Motor neuron (in vitro differentiated cells): Measurements from ENCODE around the gene UBE2QL1. TPM values are rescaled to one million over a fixed set of nuclear protein-coding genes. Genes with fewer than 3 reads are reported as not detected.

Experiments
- ATAC-seq, 8 experiments: fragments of 200-7000 bp; cut with Tn5 transposase; replicated peaks in 6 of 8; 2 replicates each; pipeline ENCODE4 v1.8.0; 2021; ENCODE audit warnings: mild to moderate bottlenecking in 8 of 8, moderate library complexity in 8 of 8
- H3K27ac ChIP-seq, 2 donors: fragments of 250-450 bp; sonication (Bioruptor Pico); 2 replicates each; pipeline ENCODE4 v1.9.0; 2021; ENCODE audit warnings: antibody characterized with exemption in 2 of 2, mild to moderate bottlenecking in 2 of 2, moderate library complexity in 1 of 2
- H3K4me1 ChIP-seq, 2 donors: fragments of 250-450 bp; sonication (Bioruptor Pico); replicated peaks in 1 of 2; 2 replicates each; pipeline ENCODE4 v1.6.1; 2021; ENCODE audit warnings: antibody characterized with exemption in 2 of 2, mild to moderate bottlenecking in 2 of 2, moderate library complexity in 1 of 2
- H3K4me3 ChIP-seq, 5 donors: fragments of 250-450 bp; sonication (Bioruptor Pico); 2 replicates each; pipeline ENCODE4 v1.9.0; 2021; ENCODE audit warnings: antibody characterized with exemption in 5 of 5, mild to moderate bottlenecking in 5 of 5, moderate library complexity in 4 of 5
- WGBS, 10 experiments: fragments of 450-650 bp; shearing (Covaris generic); methylation state at CpG; one replicate each; pipeline ENCODE4 v1.0.0; 2022; 5-methylcytosine and 5-hydroxymethylcytosine counted together
- in situ Hi-C, 9 experiments: fragments of 400-800 bp; cut with MboI; loops; one replicate each; pipeline ENCODE4 v1.15.0; 2021; ENCODE audit warnings: low sequenced_read_pairs in 9 of 9, low pct_unique_long_range_greater_than_20kb in 2 of 9; ENCODE audit not compliant: unreplicated experiment in 9 of 9
- total RNA-seq, 8 experiments: library from RNA; unstranded; fragments of 300-600 nt; gene quantifications; 2 replicates each; pipeline versions ENCODE4 v1.2.3 to v1.2.4, GENCODE V29; 2022

Gene UBE2QL1
- total RNA-seq, 8 experiments from 2014 or later: 0.28 to 45.4 (median 26.5) TPM; not detected in 2

- Histone ChIP-seq H3K4me3 (no peak overlapping the region), H3K27ac (no peak overlapping the region), H3K4me1 (peaks cover 10 to 31% of the 10 kb centered on the region in 2 donors)
- in situ Hi-C loops: loop anchor here in 1 of 9 experiments (25.0 kb wide), 1 partner anchor 977 kb away; no protein-coding TSS in a partner anchor
- WGBS, 10 experiments: 40 to 92% (median 78%) methylated on average over 1 to 5 of the region's 6 CpGs; no CpG with 5 or more reads in 4 of the 10 experiments
- no peak for ATAC-seq
Observed at GRCh38 chr5:6464441-6464840, 15.8 kb downstream of the UBE2QL1 start.

- ATAC-seq: no peak
- H3K27ac ChIP-seq: no peak overlapping the region
- 70 to 100% (median 87%) methylated on average over 1 to 3 of the region's 28 CpGs; no CpG with 5 or more reads in 3 of the 10 experiments for WGBS, 10 experiments
Observed at GRCh38 chr5:6465831-6466790, 17.5 kb downstream of the UBE2QL1 start.

GRCh38 chr5:6466975-6467567, 18.4 kb downstream of the UBE2QL1 start:
- peaks cover 6 to 26% of the 10 kb centered on the region in 2 donors for H3K4me1 ChIP-seq
- no peak overlapping the region for H3K4me3 ChIP-seq
- ATAC-seq: peak in 3 of 8 experiments; percentile 25 to 54 (median 43)
- 31 to 58% (median 43%) methylated on average over 1 to 5 of the region's 5 CpGs; no CpG with 5 or more reads in 3 of the 10 experiments for WGBS, 10 experiments
- in situ Hi-C loops: loop anchor here in 1 of 9 experiments (25.0 kb wide), 1 partner anchor 980 kb away; no protein-coding TSS in a partner anchor
- no peak overlapping the region for H3K27ac ChIP-seq

More at GRCh38 chr5:6465831-6466790, 17.5 kb downstream of the UBE2QL1 start:
- Histone ChIP-seq H3K4me1 (peaks cover 6 to 26% of the 10 kb centered on the region in 2 donors), H3K4me3 (no peak overlapping the region)
- in situ Hi-C loops: loop anchor here in 1 of 9 experiments (25.0 kb wide), 1 partner anchor 979 kb away; no protein-coding TSS in a partner anchor

GRCh38 chr5:6467591-6467990, 18.9 kb downstream of the UBE2QL1 start:
- peak in 3 of 8 experiments; percentile 13 to 31 (median 29) for ATAC-seq
- no peak overlapping the region for H3K4me3 ChIP-seq
- 40 to 98% (median 81%) methylated on average over 2 to 4 of the region's 10 CpGs; no CpG with 5 or more reads in 1 of the 10 experiments for WGBS, 10 experiments
- H3K27ac ChIP-seq: no peak overlapping the region
- peaks cover 6 to 26% of the 10 kb centered on the region in 2 donors for H3K4me1 ChIP-seq
- in situ Hi-C loops: loop anchor here in 1 of 9 experiments (25.0 kb wide), 1 partner anchor 980 kb away; no protein-coding TSS in a partner anchor

- Histone ChIP-seq H3K27ac (no peak overlapping the region), H3K4me1 (peaks cover 6 to 26% of the 10 kb centered on the region in 2 donors), H3K4me3 (no peak overlapping the region)
- in situ Hi-C loops: loop anchor here in 1 of 9 experiments (25.0 kb wide), 1 partner anchor 981 kb away; no protein-coding TSS in a partner anchor
- 10 to 88% (median 44%) methylated on average over 1 to 10 of the region's 11 CpGs; no CpG with 5 or more reads in 1 of the 10 experiments for WGBS, 10 experiments
- peak in 5 of 8 experiments; percentile 40 to 83 (median 76) for ATAC-seq
Observed at GRCh38 chr5:6468104-6468503, 19.4 kb downstream of the UBE2QL1 start.

- in situ Hi-C loops: loop anchor here in 1 of 9 experiments (25.0 kb wide), 1 partner anchor 982 kb away; no protein-coding TSS in a partner anchor
- peaks cover 6 to 26% of the 10 kb centered on the region in 2 donors for H3K4me1 ChIP-seq
- no peak overlapping the region for H3K27ac ChIP-seq
- no peak for ATAC-seq
- no peak overlapping the region for H3K4me3 ChIP-seq
- 17 to 100% (median 89%) methylated on average over 1 to 7 of the region's 8 CpGs; no CpG with 5 or more reads in 3 of the 10 experiments for WGBS, 10 experiments
Observed at GRCh38 chr5:6468870-6469269, 20.2 kb downstream of the UBE2QL1 start.

- ATAC-seq: no peak
- H3K4me1 ChIP-seq: peaks cover 6 to 26% of the 10 kb centered on the region in 2 donors
- H3K4me3 ChIP-seq: no peak overlapping the region
- no peak overlapping the region for H3K27ac ChIP-seq
- WGBS, 10 experiments: 39 to 96% (median 82%) methylated on average over 2 to 10 of the region's 11 CpGs; no CpG with 5 or more reads in 3 of the 10 experiments
- in situ Hi-C loops: loop anchor here in 1 of 9 experiments (25.0 kb wide), 1 partner anchor 983 kb away; no protein-coding TSS in a partner anchor
Observed at GRCh38 chr5:6469836-6470235, 21.2 kb downstream of the UBE2QL1 start.

- H3K4me1 ChIP-seq: peaks cover 6 to 26% of the 10 kb centered on the region in 2 donors
- ATAC-seq: no peak
- no peak overlapping the region for H3K4me3 ChIP-seq
- H3K27ac ChIP-seq: no peak overlapping the region
- in situ Hi-C loops: loop anchor here in 1 of 9 experiments (25.0 kb wide), 1 partner anchor 983 kb away; no protein-coding TSS in a partner anchor
- 0 to 100% (median 100%) methylated on average over 1 of the region's 4 CpGs; no CpG with 5 or more reads in 2 of the 10 experiments for WGBS, 10 experiments
Observed at GRCh38 chr5:6470672-6471071, 22.0 kb downstream of the UBE2QL1 start.

GRCh38 chr5:6471252-6471651, 22.6 kb downstream of the UBE2QL1 start:
- in situ Hi-C loops: loop anchor here in 1 of 9 experiments (25.0 kb wide), 1 partner anchor 984 kb away; no protein-coding TSS in a partner anchor
- Histone ChIP-seq H3K27ac (no peak overlapping the region), H3K4me1 (peaks cover 6 to 28% of the 10 kb centered on the region in 2 donors), H3K4me3 (no peak overlapping the region)
- WGBS, 10 experiments: 29 to 100% (median 60%) methylated on average over 1 of the region's 1 CpG; no CpG with 5 or more reads in 6 of the 10 experiments
- no peak for ATAC-seq

- no peak for ATAC-seq
- peaks cover 5 to 16% of the 10 kb centered on the region in 2 donors for H3K4me1 ChIP-seq
- no peak overlapping the region for H3K4me3 ChIP-seq
- WGBS, 10 experiments: 26 to 90% (median 59%) methylated on average over 2 to 5 of the region's 5 CpGs; no CpG with 5 or more reads in 1 of the 10 experiments
- in situ Hi-C loops: loop anchor here in 1 of 9 experiments (25.0 kb wide), 1 partner anchor 985 kb away; no protein-coding TSS in a partner anchor
- no peak overlapping the region for H3K27ac ChIP-seq
Observed at GRCh38 chr5:6472792-6473191, 24.1 kb downstream of the UBE2QL1 start.

GRCh38 chr5:6473284-6473683, 24.6 kb downstream of the UBE2QL1 start:
- Histone ChIP-seq H3K4me1 (peaks cover under 1 to 11% of the 10 kb centered on the region in 2 donors), H3K4me3 (no peak overlapping the region), H3K27ac (no peak overlapping the region)
- 25 to 100% (median 80%) methylated on average over 1 to 6 of the region's 6 CpGs; no CpG with 5 or more reads in 1 of the 10 experiments for WGBS, 10 experiments
- ATAC-seq: peak in 5 of 8 experiments; percentile 31 to 68 (median 55)
- in situ Hi-C loops: loop anchor here in 1 of 9 experiments (25.0 kb wide), 1 partner anchor 986 kb away; no protein-coding TSS in a partner anchor
